Type B pancreatic cell (in vitro differentiated cells): ENCODE data around the gene SPPL2C. TPM values are rescaled to one million over a fixed set of nuclear protein-coding genes. Genes with fewer than 3 reads are reported as not detected.

ENCODE experiments used
- DNase-seq: peaks from one replicate; pipeline ENCODE4 v3.0.0; 2021; ENCODE audit warnings: mixed read lengths; ENCODE audit not compliant: unreplicated experiment; ENCODE audit errors: extremely low spot score
- H3K27ac Mint-ChIP-seq: 2 replicates; pipeline ENCODE4 v1.8.0; 2021; ENCODE audit warnings: mild to moderate bottlenecking, mixed read lengths
- H3K27me3 Mint-ChIP-seq: 2 replicates; pipeline ENCODE4 v1.8.0; 2021; ENCODE audit warnings: mixed read lengths
- H3K36me3 Mint-ChIP-seq: 2 replicates; pipeline ENCODE4 v1.8.0; 2021; ENCODE audit warnings: mixed read lengths
- H3K4me1 Mint-ChIP-seq: one replicate; pipeline ENCODE4 v1.8.0; 2021; ENCODE audit warnings: mixed read lengths; ENCODE audit not compliant: unreplicated experiment
- H3K4me3 Mint-ChIP-seq: 2 replicates; pipeline ENCODE4 v1.8.0; 2021; ENCODE audit warnings: mild to moderate bottlenecking, mixed read lengths
- H3K9me3 Mint-ChIP-seq: 2 replicates; pipeline ENCODE4 v1.8.0; 2021; ENCODE audit warnings: mixed read lengths
- total RNA-seq: library from RNA; stranded (reverse); gene quantifications from 2 replicates; pipeline ENCODE4 v1.2.1, GENCODE V29; 2021; ENCODE audit warnings: low replicate concordance
- TF ChIP-seq, protein P1 (sequence below): fragments of 200-600 bp; sonication (generic); conservative IDR thresholded peaks from 2 replicates; pipeline ENCODE4 v1.5.0; 2021; ENCODE audit warnings: antibody characterized with exemption, mild to moderate bottlenecking

SPPL2C gene
- total RNA-seq, 1 donor from 2014 or later = not detected

DNA sequence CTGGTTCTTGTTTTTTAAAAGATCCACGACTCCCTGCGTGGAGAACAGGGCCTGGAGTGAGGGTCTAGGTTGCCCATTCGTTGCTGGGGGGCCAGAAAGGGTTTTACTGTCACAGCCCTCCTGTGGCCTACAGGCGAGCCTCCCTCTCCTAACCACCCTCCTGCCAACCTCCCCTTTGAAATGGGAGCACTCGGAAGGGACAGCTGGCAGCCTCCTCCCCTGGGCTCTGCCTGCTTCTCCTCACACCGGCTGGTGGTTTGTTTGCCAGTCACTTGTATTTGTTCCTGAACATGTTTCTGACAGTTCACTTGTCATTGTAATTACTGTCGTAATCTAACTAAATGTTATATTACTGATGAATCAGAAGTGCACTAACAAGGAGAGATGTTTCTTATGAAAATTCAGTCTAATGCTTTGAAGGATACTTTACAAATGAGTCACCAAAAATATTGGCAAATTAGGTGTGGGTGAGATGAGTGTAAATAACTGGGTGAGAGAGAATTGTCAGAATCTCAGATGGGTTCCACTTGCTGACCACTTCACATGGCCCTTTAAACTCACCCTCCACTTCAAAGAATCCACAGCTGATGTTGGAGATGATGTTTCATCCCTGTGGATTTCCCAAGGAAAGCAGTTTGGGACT, 2.7 kb upstream of the SPPL2C start:
- TF ChIP-seq, protein P1, sequence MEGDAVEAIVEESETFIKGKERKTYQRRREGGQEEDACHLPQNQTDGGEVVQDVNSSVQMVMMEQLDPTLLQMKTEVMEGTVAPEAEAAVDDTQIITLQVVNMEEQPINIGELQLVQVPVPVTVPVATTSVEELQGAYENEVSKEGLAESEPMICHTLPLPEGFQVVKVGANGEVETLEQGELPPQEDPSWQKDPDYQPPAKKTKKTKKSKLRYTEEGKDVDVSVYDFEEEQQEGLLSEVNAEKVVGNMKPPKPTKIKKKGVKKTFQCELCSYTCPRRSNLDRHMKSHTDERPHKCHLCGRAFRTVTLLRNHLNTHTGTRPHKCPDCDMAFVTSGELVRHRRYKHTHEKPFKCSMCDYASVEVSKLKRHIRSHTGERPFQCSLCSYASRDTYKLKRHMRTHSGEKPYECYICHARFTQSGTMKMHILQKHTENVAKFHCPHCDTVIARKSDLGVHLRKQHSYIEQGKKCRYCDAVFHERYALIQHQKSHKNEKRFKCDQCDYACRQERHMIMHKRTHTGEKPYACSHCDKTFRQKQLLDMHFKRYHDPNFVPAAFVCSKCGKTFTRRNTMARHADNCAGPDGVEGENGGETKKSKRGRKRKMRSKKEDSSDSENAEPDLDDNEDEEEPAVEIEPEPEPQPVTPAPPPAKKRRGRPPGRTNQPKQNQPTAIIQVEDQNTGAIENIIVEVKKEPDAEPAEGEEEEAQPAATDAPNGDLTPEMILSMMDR = no peak
- DNase-seq = no peak
- H3K9me3 Mint-ChIP-seq = no peaks in the 10 kb centered on the region
- H3K36me3 Mint-ChIP-seq = no peaks in the 10 kb centered on the region
- no peak overlapping the region for H3K4me3 Mint-ChIP-seq
- H3K4me1 Mint-ChIP-seq = no peaks in the 10 kb centered on the region
- no peak overlapping the region for H3K27ac Mint-ChIP-seq
- H3K27me3 Mint-ChIP-seq = peaks cover 20% of the 10 kb centered on the region

DNA sequence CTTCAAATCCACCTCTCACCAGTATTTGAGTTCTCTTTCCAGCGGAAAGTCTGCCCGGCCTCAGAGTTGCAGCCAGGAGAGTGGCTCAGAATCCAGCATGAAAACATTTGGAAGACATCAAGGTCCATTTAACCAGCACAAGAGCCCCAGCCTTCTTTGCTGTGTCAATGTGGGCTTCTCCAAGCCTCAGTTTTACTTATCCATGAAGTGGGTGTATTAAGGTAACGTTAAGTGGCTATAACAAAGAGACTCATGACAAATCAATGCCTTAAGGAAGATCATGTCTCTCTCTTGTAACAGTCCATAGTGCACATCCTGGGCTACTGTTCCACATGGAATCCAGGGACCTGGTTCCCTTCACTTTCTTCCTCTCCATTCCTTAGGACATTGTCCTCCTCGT, 959 bp upstream of the SPPL2C start:
- Mint-ChIP-seq H3K27ac (no peak overlapping the region), H3K4me1 (no peaks in the 10 kb centered on the region), H3K27me3 (peaks cover 20% of the 10 kb centered on the region), H3K9me3 (no peaks in the 10 kb centered on the region), H3K4me3 (no peak overlapping the region), H3K36me3 (no peaks in the 10 kb centered on the region)
- DNase-seq = no peak
- TF ChIP-seq, protein P1 = no peak

DNA sequence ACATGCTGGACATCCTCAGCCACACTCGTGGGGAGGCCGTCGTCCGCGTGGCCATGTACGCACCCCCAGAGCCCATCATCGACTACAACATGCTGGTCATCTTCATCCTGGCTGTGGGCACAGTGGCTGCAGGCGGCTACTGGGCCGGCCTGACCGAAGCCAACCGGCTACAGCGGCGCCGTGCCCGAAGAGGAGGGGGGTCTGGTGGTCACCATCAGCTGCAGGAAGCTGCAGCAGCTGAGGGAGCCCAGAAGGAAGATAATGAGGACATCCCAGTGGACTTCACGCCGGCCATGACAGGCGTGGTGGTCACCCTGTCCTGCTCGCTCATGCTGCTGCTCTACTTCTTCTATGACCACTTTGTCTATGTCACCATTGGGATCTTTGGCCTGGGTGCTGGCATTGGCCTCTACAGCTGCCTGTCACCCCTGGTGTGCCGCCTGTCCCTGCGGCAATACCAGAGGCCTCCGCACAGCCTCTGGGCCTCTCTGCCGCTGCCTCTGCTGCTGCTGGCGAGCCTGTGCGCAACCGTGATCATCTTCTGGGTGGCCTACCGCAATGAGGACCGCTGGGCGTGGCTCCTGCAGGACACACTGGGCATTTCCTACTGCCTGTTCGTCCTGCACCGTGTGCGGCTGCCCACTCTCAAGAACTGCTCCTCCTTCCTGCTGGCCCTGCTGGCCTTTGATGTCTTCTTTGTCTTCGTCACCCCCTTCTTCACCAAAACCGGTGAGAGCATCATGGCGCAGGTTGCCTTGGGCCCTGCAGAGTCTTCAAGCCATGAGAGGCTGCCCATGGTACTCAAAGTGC, 900 bp downstream of the SPPL2C start:
- Mint-ChIP-seq H3K9me3 (no peaks in the 10 kb centered on the region), H3K27me3 (peaks cover 15% of the 10 kb centered on the region), H3K36me3 (no peaks in the 10 kb centered on the region), H3K4me1 (no peaks in the 10 kb centered on the region), H3K4me3 (no peak overlapping the region), H3K27ac (no peak overlapping the region)
- TF ChIP-seq, protein P1 = no peak
- no peak for DNase-seq

DNA sequence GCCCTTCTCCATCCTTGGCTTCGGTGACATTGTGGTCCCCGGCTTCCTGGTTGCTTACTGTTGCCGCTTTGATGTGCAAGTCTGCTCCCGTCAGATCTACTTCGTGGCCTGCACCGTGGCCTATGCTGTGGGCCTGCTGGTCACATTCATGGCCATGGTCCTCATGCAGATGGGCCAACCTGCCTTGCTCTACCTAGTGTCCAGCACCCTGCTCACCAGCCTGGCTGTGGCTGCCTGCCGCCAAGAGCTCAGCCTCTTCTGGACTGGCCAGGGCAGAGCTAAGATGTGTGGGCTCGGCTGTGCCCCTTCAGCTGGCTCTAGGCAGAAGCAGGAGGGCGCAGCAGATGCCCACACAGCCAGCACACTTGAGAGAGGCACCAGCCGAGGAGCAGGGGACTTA, 1.5 kb downstream of the SPPL2C start:
- Mint-ChIP-seq H3K4me3 (no peak overlapping the region), H3K27me3 (peaks cover 20% of the 10 kb centered on the region), H3K4me1 (no peaks in the 10 kb centered on the region), H3K27ac (no peak overlapping the region), H3K9me3 (no peaks in the 10 kb centered on the region), H3K36me3 (no peaks in the 10 kb centered on the region)
- no peak for DNase-seq
- TF ChIP-seq, protein P1 = no peak

DNA sequence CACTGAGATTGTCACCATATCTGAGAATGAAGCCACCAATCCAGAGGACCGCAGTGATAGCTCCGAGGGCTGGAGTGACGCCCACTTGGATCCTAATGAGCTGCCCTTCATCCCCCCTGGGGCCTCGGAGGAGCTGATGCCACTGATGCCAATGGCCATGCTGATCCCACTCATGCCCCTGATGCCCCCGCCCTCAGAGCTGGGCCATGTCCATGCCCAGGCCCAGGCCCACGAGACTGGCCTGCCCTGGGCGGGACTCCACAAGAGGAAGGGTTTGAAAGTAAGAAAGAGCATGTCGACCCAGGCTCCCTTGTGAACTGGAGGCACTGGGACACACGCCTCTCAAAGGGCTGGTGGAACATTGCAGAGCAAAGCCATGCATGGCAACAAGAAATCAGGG, 2.0 kb downstream of the SPPL2C start:
- DNase-seq = no peak
- H3K36me3 Mint-ChIP-seq = no peaks in the 10 kb centered on the region
- H3K4me3 Mint-ChIP-seq = no peak overlapping the region
- no peaks in the 10 kb centered on the region for H3K9me3 Mint-ChIP-seq
- H3K27ac Mint-ChIP-seq = no peak overlapping the region
- TF ChIP-seq, protein P1 = no peak
- no peaks in the 10 kb centered on the region for H3K4me1 Mint-ChIP-seq
- peaks cover 21% of the 10 kb centered on the region for H3K27me3 Mint-ChIP-seq
